ENCODE results near the gene ACADL. TPM values are rescaled to one million over a fixed set of nuclear protein-coding genes. Genes with fewer than 3 reads are reported as not detected.

The ACADL gene
- polyA plus RNA-seq, 1 donor, result 12.4 TPM

DNA sequence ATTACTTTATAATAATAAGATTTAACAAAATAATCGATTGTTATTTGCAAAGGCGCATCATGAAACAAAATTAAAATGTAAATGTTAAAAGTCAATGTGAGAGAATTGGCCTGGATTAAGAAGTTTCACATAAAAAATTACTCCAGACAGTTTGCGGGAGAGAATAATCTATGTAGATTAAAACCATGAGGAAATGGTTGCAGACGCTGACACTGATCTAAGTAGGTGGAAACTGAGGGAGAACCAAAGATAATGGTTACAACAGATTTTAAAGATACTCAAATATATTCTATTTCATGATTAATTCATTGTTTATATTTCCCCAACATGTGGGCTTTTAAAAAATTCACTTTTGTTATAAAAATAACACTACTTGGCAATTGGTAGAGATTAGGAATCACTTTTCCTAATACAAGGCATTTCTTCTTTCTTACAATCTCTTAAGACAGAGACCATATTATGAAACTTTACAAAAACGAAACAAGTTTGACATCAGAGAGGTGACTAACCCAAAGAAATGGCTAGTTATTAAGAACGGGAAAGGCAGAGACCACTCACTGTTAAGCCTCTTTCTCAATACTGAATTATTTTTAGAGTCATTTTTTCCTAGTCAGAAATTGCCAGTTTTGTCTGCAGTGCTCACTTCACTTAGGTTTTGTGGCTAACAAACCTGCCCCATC is 55.6 kb downstream of the ACADL start:
- no peak for DNase-seq

DNA sequence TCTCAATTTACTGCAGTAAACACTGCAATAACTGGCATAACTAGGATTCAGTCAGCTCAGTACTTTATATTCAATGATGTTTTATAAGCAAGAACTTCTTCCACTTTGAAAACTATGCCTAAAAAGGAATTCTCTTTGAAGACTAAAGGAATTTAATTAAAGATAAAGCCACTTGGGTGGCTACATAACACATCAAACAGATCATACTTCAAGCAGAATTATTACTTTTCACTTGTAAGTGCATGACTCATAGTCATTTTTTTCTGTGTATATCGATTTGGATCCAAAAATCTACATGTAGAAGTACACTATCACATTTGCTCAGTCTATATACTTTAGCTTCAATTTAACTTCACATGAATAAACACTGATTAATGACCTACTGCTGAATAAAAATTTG is 58.0 kb downstream of the ACADL start:
- no peak for DNase-seq

- no peak for DNase-seq
Measured at GRCh38 chr2:210162466-210163124, 62.7 kb downstream of the ACADL start.

DNA sequence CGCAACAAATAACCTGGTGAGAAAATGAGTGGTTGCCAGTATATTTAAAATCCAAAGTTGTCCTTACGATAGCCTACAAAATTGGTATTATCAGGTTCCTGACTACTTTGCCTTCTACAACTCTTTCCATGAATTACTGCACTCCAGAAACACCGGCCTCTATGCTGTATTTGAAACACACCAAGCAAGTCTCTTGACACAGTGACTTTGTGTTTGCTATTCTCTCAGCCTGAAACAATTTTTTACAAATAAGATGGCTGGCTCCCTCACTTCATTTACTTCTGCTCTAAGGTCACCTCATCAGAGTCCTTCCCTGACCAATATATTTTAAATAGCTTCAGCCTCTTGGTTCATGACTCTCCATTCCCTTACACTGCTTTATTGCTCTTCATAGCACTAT is 66.2 kb downstream of the ACADL start:
- no peak for DNase-seq

- DNase-seq, result no peak
Measured at GRCh38 chr2:210158236-210158635, 67.0 kb downstream of the ACADL start.

DNA sequence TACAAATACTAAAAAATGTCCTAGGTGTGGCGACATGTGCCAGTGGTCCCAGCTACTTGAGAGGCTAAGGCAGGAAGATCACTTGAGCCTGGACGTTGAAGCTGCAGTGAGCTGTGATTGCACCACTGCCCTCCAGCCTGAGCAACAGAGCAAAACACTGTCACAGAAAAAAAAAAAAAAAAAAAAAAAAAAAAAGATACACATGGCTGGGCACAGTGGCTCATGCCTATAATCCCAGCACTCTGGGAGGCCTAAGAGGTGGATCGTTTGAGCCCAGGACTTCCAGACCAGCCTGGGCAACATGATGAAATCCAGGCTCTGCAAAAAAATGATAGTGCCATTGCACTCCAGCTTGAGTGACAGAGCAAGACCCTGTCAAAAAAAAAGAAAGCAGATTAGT is 67.7 kb downstream of the ACADL start:
- no peak for DNase-seq

DNA sequence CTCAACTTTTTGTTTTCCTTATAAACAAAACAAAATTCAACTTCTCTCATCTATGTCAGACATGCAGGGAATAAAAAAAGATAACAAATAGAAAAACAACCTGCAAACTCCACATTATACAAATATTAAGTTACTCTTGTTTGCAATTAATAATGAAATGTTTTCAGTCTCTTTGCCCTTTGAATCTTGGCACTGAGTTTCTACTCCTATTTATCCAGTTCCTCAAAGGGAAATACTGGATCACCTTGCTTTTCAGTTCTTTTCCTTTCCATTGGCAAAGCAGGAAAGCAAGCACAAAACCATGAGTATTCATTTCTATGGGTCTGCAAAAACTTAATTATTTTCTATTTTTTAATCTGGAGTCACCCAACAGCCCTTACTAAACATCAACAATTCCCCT is 77.6 kb downstream of the ACADL start:
- DNase-seq, result no peak

Other genes starting within 250 kb of the ACADL start
- gene RPE, start 222.8 kb downstream of the ACADL start, polyA plus RNA-seq (ENCODE audit: insufficient read length), result 22.7 TPM
- gene KANSL1L, start 54.0 kb downstream of the ACADL start, polyA plus RNA-seq (ENCODE audit: insufficient read length), result 19.0 TPM
- gene MYL1, start 89.7 kb upstream of the ACADL start, polyA plus RNA-seq (ENCODE audit: insufficient read length), result 8,569 TPM